Tibial nerve (tissue), 4 donors: Measurements from ENCODE around the gene USP2. TPM values are rescaled to one million over a fixed set of nuclear protein-coding genes. Genes with fewer than 3 reads are reported as not detected.
A peak's percentile ranks its signal among the peaks of the same experiment; 100 is the strongest.

Source experiments
- DNase-seq, 2 donors: peaks; one replicate each; pipeline ENCODE4 v3.0.0-alpha.2; 2019; ENCODE audit warnings: low spot score in 2 of 2
- H3K27ac ChIP-seq, 4 donors: fragments of 200-600 bp; sonication (generic) in 3 of 4; one replicate each; pipeline ENCODE4 v1.5.1; 2017 to 2019; ENCODE audit warnings: mild to moderate bottlenecking in 1 of 4
- H3K27me3 ChIP-seq, 2 donors: fragments of 200-600 bp; sonication (generic) in 1 of 2; one replicate each; pipeline versions ENCODE4 v1.5.1 to v1.6.0; 2017 to 2019
- H3K36me3 ChIP-seq, 3 donors: fragments of 200-600 bp; sonication (generic); one replicate each; pipeline ENCODE4 v1.5.1; 2018 to 2019
- H3K4me1 ChIP-seq, 4 donors: fragments of 200-600 bp; sonication (generic) in 3 of 4; one replicate each; pipeline ENCODE4 v1.5.1; 2017 to 2019
- H3K4me3 ChIP-seq, 4 donors: fragments of 200-600 bp; sonication (generic) in 3 of 4; one replicate each; pipeline ENCODE4 v1.5.1; 2017 to 2019; ENCODE audit warnings: mild to moderate bottlenecking in 1 of 4, moderate library complexity in 1 of 4
- H3K9me3 ChIP-seq, 4 donors: fragments of 200-600 bp; sonication (generic) in 3 of 4; one replicate each; pipeline ENCODE4 v1.5.1; 2017 to 2019
- CTCF ChIP-seq, 5 experiments: fragments of 200-600 bp in 3 of 5; fragments of 450-650 bp in 2 of 5; sonication (generic) in 3 of 5; IDR thresholded peaks; one replicate each; pipeline ENCODE4 v1.5.1; 2016 to 2019; ENCODE audit warnings: antibody characterized with exemption in 5 of 5, mild to moderate bottlenecking in 3 of 5, moderate library complexity in 2 of 5
- EP300 ChIP-seq, 2 donors: sonication (generic); formaldehyde crosslinking; IDR thresholded peaks; one replicate each; pipeline ENCODE4 v1.6.1; 2017; ENCODE audit warnings: antibody characterized with exemption in 2 of 2, mild to moderate bottlenecking in 1 of 2
- POLR2A ChIP-seq, 2 donors: fragments of 450-650 bp; IDR thresholded peaks; one replicate each; pipeline ENCODE4 v1.6.1; 2017; ENCODE audit warnings: antibody characterized with exemption in 2 of 2, mild to moderate bottlenecking in 2 of 2, moderate library complexity in 2 of 2
- WGBS, 2 donors: methylation state at CpG; one replicate each; pipeline ENCODE4 v1.1.5; 2018; 5-methylcytosine and 5-hydroxymethylcytosine counted together
- total RNA-seq, 4 donors: library from RNA; depleted of rRNA; stranded (reverse); fragments of >200 nt; gene quantifications; one replicate each; pipeline ENCODE4 v1.1.0, GENCODE V29; 2016

The USP2 gene
- total RNA-seq, 4 donors from 2014 or later = 2.1 to 18.4 (median 11.6) TPM

- H3K4me1 ChIP-seq = peaks cover 0 to 91% (median 60%) of the 10 kb centered on the region in 4 donors
- TF ChIP-seq EP300 (IDR thresholded peaks at IDR 0.05) (peak in 1 of 2 donors; percentile 9), CTCF (IDR thresholded peaks at IDR 0.05) (no peak), POLR2A (IDR thresholded peaks at IDR 0.05) (peak in 1 of 2 donors; percentile 36)
- H3K27me3 ChIP-seq = peaks cover 0 to 31% of the 10 kb centered on the region in 2 donors
- WGBS, 2 donors = 42 to 61% methylated on average over 6 to 10 of the region's 14 CpGs
- H3K36me3 ChIP-seq = peaks cover 0 to 4% (median 0%) of the 10 kb centered on the region in 3 donors
- H3K9me3 ChIP-seq = no peaks in the 10 kb centered on the region
- DNase-seq = no peak
- peak overlapping the region; percentile 60 to 71 (median 65) for H3K4me3 ChIP-seq
- H3K27ac ChIP-seq = peak overlapping the region; percentile 89 to 96 (median 93)
Observed at GRCh38 chr11:119317592-119318239, 63.8 kb downstream of the USP2 start.

GRCh38 chr11:119316729-119317591 is 64.5 kb downstream of the USP2 start, which contains the start of gene MCAM:
TSS of gene MCAM (minus strand) at chr11:119317130. CDS start at chr11:119317101, 29 bp downstream.
- WGBS, 2 donors = 1 to 3% methylated on average over 20 to 26 of the region's 74 CpGs
- no peak for DNase-seq
- peaks cover 0 to 84% (median 58%) of the 10 kb centered on the region in 4 donors for H3K4me1 ChIP-seq

GRCh38 chr11:119316016-119316728 is 65.3 kb downstream of the USP2 start:
- TF ChIP-seq POLR2A (IDR thresholded peaks at IDR 0.05) (no peak), CTCF (IDR thresholded peaks at IDR 0.05) (no peak), EP300 (IDR thresholded peaks at IDR 0.05) (no peak)
- Histone ChIP-seq H3K27ac (peak overlapping the region; percentile 87 to 96 (median 93)), H3K36me3 (peaks cover 0 to 19% (median under 1%) of the 10 kb centered on the region in 3 donors), H3K9me3 (no peaks in the 10 kb centered on the region), H3K27me3 (peaks cover 0 to 31% of the 10 kb centered on the region in 2 donors), H3K4me3 (peak overlapping the region; percentile 60 to 71 (median 65)), H3K4me1 (peaks cover 0 to 76% (median 51%) of the 10 kb centered on the region in 4 donors)
- no peak for DNase-seq
- 0 to 1% methylated on average over 9 to 29 of the region's 46 CpGs for WGBS, 2 donors

More at GRCh38 chr11:119316729-119317591, 64.5 kb downstream of the USP2 start, which contains the start of gene MCAM:
- Histone ChIP-seq H3K27ac (peak within 1 kb of the TSS; percentile 89 to 96 (median 93)), H3K36me3 (peaks cover 0 to 11% (median 0%) of the 10 kb centered on the region in 3 donors), H3K9me3 (no peaks in the 10 kb centered on the region), H3K27me3 (peaks cover 0 to 31% of the 10 kb centered on the region in 2 donors), H3K4me3 (peak within 1 kb of the TSS; percentile 60 to 71 (median 65))
- TF ChIP-seq CTCF (IDR thresholded peaks at IDR 0.05) (no peak), POLR2A (IDR thresholded peaks at IDR 0.05) (peak in 1 of 2 donors; percentile 42), EP300 (IDR thresholded peaks at IDR 0.05) (peak in 1 of 2 donors; percentile 81)

- Histone ChIP-seq H3K27me3 (peaks cover 0 to 27% of the 10 kb centered on the region in 2 donors), H3K9me3 (no peaks in the 10 kb centered on the region), H3K4me3 (peak overlapping the region; percentile 60 to 71 (median 65)), H3K27ac (peak overlapping the region; percentile 87 to 96 (median 93)), H3K36me3 (peaks cover 0 to 27% (median 4%) of the 10 kb centered on the region in 3 donors), H3K4me1 (peaks cover 0 to 68% (median 46%) of the 10 kb centered on the region in 4 donors)
- 10 to 14% methylated on average over 19 to 24 of the region's 29 CpGs for WGBS, 2 donors
- DNase-seq = no peak
- TF ChIP-seq CTCF (IDR thresholded peaks at IDR 0.05) (peak in 4 of 5 experiments; percentile 13 to 54 (median 31)), POLR2A (IDR thresholded peaks at IDR 0.05) (peak in 1 of 2 donors; percentile 35), EP300 (IDR thresholded peaks at IDR 0.05) (peak in 1 of 2 donors; percentile 72)
Observed at GRCh38 chr11:119315131-119316015, 66.1 kb downstream of the USP2 start.
